HG02642 (cell line): ENCODE data around the gene ACSF3.
"Not testable (repeated sequence)": the region's sequence is repeated elsewhere in the genome, so short reads cannot be mapped to it uniquely, and the experiment has no call there.

Experiments
- ATAC-seq: cut with Tn5 transposase; IDR thresholded peaks from one replicate; pipeline ENCODE4 v1.9.1; 2021; ENCODE audit warnings: mild to moderate bottlenecking; ENCODE audit not compliant: unreplicated experiment, poor library complexity

The ACSF3 gene

GRCh38 chr16:89153848-89154271 is 60.2 kb downstream of the ACSF3 start:
- no peak for ATAC-seq

GRCh38 chr16:89154390-89155183 is 60.9 kb downstream of the ACSF3 start:
- no peak for ATAC-seq

- no peak for ATAC-seq
Measured at GRCh38 chr16:89155184-89155679, 61.6 kb downstream of the ACSF3 start.

GRCh38 chr16:89155851-89156739 is 62.4 kb downstream of the ACSF3 start:
- no peak for ATAC-seq

- ATAC-seq, result no peak
Measured at GRCh38 chr16:89156740-89157645, 63.3 kb downstream of the ACSF3 start.

DNA sequence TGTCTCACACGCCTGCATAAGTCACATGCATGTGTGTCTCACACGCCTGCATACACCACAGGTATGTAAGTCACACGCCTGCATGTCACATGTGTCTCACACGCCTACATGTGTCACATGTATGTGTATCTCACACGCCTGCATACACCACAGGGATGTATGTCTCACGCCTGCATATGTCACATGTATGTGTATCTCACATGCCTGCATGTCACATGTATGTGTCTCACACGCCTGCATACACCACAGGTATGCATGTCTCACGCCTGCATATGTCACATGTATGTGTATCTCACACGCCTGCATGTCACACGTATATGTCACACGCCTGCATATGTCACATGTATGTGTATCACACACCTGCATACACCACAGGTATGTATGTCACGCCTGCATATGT is 64.1 kb downstream of the ACSF3 start:
- ATAC-seq, result no peak

GRCh38 chr16:89159066-89159849 is 65.6 kb downstream of the ACSF3 start:
- ATAC-seq, result no peak

DNA sequence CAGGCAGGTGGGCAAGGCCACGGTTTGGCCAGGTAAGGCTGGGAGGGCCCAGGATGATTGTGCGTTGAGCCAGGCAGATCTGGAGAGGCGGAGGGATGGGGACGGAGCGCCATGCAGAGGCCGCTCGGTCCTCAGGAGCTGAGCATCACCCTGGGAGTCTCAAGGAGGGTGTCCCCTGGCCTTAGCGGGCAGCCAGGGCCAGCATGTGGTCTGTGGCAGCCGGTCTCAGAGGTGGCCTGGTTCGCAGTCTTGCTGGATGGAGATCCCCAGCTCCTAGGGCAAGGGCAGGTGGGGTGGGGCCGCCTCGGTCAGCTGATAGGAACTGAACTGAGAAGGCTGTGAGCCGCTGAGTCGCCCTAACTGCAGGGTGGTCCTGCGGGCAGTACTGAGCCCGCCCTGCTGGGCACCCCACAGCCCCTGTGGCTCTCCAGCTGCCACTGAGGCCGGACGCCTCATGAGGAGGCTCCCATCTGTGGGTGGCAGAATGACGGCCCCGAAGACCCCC is 66.2 kb downstream of the ACSF3 start:
- no peak for ATAC-seq

GRCh38 chr16:89160977-89161701 is 67.5 kb downstream of the ACSF3 start:
- ATAC-seq, result no peak

DNA sequence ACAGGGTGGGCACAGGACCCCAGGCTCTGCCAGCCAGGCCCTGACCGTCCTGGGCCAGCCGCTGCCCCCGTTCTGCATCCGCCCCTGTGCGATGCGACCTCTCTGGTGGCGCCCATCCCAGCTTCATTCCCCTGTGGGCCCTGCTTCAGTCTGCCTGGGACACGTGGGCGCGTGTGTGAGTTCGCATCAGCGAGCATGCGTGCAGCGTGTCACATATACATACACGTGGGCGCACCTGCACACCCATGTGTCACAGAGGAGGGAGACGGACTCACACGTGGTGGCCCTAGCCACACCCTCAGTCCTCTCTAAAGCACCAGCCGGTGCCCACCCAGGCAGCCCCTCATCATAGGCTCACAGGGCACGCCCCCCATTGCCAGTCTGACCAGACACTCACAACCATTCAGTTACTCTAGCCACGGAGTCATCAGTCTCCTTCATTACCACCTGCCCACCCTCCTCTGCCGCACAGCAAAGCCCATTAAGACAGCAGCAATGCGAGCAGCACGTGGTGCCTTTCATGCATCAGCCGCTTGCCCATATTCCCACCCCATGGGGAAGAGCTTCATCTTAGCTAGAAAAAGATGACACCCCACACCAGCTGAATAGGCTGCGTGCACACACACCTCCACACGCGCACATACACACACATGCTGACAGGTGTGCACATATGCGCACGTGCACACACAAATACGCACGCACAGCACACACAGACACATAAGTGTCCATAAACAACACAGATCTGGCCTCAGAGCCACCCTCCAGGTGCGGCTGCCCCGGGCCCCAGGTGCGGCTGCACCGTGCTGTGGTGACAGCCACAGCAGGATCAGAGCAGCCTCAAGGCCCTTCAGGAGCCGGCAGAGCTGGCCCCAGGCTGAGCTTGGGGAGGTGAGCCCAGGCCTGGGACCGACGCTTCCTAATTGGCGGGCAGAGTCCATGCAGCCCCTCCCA is 68.4 kb downstream of the ACSF3 start:
- no peak for ATAC-seq

DNA sequence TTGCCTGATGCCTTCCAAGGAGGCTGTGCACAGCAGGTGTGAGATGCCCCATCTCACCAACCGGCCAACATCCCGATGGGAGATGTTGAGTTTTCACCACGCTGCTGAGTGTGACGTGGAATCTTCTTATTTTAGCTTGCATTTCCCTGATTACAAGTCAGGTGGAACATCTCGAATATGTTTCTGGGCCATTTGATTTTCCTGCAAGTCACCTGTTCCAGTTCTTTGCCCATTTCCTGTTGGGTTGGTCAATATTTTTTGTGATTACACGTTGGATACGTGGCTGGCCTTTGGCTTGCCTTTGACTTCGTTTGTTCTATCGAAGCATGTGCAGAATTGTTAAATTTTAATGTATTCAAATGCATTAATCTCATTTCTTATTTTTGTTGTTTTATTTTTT is 69.6 kb downstream of the ACSF3 start:
- no peak for ATAC-seq

- no peak for ATAC-seq
Measured at GRCh38 chr16:89164436-89164835, 70.8 kb downstream of the ACSF3 start.

- no peak for ATAC-seq
Measured at GRCh38 chr16:89164847-89165680, 71.4 kb downstream of the ACSF3 start.

DNA sequence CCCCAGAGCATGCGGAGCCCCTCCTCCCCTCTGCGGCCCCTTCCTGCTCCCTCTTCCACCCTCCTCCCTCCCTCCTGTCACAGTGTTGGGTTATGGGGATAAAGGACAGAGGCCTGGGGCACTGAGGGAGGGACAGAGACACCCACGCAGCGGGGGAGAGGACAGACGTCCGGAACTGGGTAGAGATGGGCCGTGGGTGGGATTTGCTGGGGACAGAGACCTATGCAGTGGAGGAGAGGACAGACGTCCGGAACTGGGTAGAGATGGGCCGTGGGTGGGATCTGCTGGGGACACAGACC is 72.0 kb downstream of the ACSF3 start:
- not testable (repeated sequence) for ATAC-seq

DNA sequence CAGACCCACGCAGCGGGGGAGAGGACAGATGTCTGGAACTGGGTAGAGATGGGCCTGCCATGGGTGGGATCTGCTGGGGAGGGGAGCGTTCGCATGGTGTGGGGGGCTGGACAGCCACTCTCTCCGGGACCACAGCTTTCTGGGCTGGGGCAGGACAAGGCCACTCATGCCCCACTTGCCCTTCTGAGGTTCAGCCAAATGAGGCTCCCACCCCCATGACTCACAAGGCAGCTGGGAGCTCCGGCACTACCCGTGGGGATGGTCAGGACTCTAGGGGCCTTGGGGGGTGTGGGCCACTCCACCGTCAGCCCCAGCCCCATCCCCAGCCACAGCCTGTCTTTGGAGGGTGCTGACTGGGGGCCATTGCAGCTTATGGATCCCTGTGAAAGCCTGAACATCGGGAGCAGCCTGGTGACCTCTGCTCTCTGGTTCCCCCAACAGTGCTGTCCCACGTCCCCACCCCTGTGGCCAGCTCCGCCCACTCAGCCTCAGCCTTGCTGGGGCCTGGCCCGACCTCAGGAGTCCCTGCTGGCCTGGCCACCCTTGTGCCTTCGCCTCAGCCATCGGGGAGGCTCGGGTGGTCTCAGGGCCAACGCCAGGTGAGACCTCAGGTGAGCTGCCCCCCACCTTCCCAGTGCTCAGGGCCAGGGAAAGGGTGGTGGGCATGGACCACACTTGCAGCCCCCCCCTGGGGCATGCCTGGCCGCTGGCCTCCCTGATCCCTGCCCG is 73.2 kb downstream of the ACSF3 start:
- ATAC-seq, result no peak

DNA sequence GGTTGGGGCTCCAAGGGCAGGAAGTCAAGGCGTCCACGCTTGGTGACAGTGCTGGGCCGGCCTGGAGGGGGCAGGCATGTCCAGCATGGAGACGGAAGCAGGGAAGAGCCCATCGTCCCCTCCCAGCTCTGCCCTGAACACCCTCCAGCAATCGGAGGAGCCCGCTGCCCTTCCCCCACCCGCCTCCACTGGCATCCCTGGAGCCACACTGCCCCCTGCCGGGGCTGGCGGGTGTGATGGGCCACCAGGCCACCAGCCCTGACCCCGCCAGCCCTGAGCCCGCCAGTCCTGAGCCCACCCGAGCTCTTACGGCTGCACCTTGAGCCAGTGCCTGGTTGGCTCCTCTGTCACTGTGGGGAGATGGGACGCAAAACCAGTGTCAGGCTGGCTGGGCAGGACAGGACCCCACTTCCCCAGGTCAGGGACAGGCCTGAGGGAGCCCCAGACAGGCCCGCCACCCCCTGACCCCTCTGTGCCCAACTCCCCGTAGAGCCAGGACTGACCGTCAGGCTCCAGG is 73.8 kb downstream of the ACSF3 start:
- ATAC-seq, result peak; percentile 23
